HG03135 (cell line): ENCODE measurements around the gene CGNL1.

Experiments used
- ATAC-seq: cut with Tn5 transposase; IDR thresholded peaks from one replicate; pipeline ENCODE4 v1.9.1; 2021; ENCODE audit warnings: mild to moderate bottlenecking, moderate library complexity; ENCODE audit not compliant: unreplicated experiment

Gene CGNL1

DNA sequence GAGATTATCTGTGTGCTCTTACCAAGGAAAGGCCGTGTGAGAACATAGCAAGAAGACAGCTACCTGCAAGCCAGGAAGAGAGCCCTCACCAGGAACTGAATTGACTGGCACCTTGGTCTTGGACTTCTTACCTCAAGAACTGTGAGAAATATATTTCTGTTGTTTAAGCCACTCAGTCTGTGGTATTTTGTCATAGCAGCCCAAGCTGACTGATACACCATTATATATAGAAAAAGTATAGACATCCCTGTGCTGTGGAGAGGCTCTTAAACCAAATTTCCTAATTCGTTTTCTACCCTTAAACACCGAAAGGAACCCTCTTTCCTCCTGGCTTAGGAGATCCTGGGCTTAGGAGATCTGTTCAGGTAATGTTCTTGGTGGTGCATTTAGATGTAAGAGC lies 44.8 kb downstream of the CGNL1 start:
- ATAC-seq, result no peak

DNA sequence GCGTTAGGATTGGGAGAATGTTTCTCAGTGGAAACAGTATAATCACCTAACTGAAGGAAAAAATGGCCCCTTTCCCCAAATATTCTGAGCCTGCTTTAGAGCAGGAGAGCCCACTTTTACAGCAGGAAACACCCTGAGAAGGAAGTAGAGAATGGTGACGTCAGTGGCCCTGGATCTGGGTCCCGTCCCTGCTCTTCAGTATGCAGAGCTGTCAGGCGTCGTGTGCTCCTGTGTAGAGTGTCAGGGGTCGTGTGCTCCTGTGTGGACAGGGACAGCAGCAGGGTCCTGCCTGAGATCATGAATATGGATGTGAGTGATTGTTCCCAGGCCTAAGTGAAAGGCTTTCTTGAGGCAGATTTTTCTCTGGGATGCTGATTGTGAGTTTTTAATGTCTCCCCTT lies 45.2 kb downstream of the CGNL1 start:
- ATAC-seq, result no peak

- peak; percentile 88 for ATAC-seq
Measured at GRCh38 chr15:57422113-57422754, 45.9 kb downstream of the CGNL1 start.

DNA sequence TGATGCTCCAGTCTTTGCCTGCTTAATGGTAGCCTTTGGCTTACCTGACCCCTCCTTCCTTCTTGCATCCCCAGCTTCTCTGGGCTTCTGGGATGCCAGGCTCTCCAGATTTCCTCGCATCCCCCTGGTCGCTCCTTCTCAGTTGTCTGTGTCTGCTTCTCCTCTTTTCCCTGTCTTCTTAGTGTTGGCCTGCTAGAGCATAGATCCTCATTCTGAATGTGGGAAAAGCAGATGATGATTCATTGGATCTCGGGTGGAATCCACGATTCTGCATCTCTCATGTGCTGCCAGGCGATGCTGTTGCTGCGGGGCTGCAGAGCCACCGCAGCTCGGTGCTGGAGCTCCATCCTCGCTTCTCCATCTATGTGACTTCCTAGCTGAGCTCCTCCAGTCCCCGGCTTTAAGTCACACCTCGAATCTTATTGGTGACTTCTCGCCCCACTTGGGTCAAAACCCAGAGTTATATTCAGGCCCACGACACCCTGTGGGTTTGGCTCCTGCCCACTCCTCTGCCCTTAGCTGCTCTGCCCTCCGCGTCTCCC lies 47.4 kb downstream of the CGNL1 start:
- ATAC-seq, result no peak

DNA sequence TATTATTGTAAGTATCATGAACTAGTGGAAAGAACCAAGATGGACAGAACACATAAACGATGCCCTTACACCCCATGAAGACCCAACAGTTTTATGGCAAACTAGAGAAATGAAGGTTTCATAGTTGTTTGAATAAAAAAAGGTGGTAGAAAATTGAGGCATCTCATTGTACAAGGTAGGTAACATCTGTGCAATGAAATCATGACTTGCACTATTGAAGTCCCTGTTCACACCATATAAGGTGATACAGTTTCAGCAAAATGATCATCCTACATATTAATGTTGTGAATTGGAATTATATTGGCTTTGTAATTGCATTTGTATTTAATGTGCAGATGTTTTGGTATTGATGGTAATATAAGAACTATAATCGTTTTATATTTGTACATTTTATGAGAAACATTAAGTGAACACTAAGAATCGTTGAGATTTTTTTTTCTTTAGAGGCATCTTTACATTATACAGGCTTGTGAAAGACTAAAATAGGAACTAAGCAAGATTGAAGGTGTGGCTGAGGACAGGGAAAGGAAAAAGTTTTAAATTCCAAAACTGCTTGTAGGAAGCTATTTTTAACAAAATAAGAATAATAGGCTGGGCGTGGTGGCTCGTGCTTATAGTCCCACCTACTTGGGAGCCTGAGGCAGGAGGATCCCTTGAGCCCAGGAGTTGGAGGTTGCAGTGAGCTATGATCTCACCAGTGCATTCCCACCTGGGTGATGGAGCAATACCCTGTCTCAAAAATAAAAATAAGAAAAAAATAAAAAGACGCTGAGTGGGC lies 48.5 kb downstream of the CGNL1 start:
- no peak for ATAC-seq

GRCh38 chr15:57425842-57426241 lies 49.5 kb downstream of the CGNL1 start:
- no peak for ATAC-seq

GRCh38 chr15:57427367-57427821 lies 51.1 kb downstream of the CGNL1 start:
- ATAC-seq, result no peak

- no peak for ATAC-seq
Measured at GRCh38 chr15:57432141-57432741, 55.9 kb downstream of the CGNL1 start.

DNA sequence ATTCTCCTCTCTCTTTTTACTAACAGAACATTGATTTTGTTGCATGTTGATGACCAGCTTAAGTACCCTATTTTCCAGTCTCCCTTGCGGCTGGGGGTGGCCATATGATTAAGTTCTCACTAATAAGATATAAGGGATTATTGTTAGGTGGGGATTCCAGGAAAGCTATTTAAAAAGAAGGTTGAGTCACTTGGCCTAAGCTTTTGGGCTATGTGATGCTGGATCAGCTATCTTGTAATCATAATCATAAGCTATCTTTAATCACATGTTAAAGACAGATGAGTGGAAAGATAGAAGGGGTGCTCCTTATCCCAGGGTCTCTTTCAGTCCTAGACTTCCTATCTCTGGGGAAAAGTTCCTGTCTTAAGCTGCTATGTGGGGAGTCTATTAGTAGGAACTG lies 59.9 kb downstream of the CGNL1 start:
- ATAC-seq, result no peak

- ATAC-seq, result no peak
Measured at GRCh38 chr15:57436961-57437360, 60.7 kb downstream of the CGNL1 start.

DNA sequence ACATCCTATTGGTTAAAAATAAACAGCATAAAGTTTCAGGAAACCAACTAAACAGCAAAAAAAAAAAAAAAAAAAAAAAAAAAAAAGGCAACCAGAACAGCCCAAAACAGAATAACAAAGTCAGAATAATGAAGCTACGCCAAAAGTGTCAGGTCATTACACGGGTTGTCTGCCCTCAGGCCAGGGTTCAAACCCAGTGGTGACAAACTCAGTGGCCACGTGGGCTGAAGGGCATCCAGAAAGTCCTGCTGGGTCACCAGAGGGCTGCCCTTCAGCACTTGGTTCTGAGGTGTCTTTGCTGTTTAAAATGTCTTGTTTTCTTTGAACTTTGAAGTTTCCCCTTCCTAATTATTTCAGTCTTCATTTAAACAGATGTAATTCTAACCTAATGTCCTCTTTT lies 61.3 kb downstream of the CGNL1 start:
- no peak for ATAC-seq

DNA sequence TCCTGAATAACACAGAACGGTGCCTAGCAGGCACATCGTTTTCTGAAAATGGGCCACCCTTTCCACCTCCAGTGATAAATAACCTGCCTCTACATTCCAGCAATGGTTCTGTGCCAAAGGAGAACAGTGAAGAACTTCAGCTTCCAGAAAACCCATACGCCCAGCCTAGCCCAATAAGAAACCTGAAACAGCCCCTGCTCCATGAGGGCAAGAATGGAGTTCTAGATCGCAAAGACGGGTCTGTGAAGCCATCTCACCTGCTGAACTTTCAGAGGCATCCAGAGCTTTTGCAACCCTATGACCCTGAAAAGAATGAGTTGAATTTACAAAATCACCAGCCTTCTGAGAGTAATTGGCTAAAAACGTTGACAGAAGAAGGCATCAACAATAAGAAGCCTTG lies 61.9 kb downstream of the CGNL1 start:
- ATAC-seq, result no peak

DNA sequence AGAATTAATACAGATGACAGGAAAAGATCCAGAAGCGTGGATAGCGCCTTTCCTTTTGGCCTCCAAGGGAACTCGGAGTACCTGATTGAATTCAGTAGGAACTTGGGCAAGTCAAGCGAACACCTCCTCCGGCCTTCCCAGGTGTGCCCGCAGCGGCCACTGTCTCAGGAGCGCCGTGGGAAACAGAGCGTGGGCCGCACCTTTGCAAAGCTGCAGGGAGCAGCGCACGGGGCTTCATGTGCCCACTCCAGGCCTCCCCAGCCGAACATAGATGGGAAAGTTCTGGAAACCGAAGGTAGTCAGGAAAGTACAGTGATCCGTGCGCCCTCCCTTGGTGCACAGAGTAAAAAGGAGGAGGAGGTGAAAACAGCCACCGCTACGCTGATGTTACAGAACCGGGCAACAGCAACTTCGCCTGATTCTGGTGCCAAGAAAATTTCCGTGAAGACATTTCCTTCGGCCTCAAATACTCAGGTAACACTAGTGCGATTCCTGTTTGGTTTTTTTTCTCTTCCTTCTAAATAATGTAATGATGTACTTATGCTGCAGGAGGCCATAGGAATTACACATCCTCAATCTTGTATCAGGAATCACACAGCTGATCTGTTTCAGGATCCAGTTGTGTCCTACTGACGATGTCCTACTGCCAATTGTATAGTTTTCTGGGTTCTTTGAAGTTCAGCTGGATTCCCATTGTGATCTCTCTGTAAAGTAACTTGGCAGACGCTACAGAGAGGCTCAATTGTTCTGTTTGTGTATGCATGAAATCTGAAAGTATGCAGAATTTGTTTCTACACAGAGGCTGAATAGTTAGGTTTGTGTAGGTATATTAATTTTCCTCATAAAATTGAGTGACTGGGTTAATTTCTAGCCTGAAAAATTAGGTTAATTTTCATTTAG lies 63.1 kb downstream of the CGNL1 start:
- ATAC-seq, result no peak

DNA sequence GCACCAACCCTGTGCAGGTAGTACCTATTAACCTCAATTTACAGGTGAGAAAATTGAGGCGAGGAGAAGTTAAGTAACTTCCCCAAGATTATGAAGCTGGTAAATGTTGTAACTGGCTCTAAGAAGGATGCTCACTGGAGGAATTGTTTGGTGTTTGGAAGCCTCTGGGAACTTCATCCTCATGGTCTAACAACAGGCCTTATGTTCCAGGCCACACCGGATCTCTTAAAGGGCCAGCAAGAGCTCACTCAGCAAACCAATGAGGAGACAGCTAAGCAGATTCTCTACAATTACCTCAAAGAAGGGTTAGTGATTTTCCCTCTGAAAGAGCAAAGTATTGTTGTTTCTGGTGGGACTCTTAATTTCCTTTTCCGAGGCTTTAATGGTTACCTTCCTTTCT lies 63.9 kb downstream of the CGNL1 start:
- ATAC-seq, result no peak

GRCh38 chr15:57440799-57441198 lies 64.5 kb downstream of the CGNL1 start:
- no peak for ATAC-seq

- no peak for ATAC-seq
Measured at GRCh38 chr15:57442335-57442734, 66.0 kb downstream of the CGNL1 start.

GRCh38 chr15:57443486-57443885 lies 67.2 kb downstream of the CGNL1 start:
- ATAC-seq, result no peak

GRCh38 chr15:57444877-57445513 lies 68.7 kb downstream of the CGNL1 start:
- ATAC-seq, result no peak

- ATAC-seq, result no peak
Measured at GRCh38 chr15:57445872-57446271, 69.6 kb downstream of the CGNL1 start.

GRCh38 chr15:57446393-57446792 lies 70.1 kb downstream of the CGNL1 start:
- no peak for ATAC-seq
